Neural progenitor cell (in vitro differentiated cells): ENCODE data around the gene SLC25A17. TPM values are rescaled to one million over a fixed set of nuclear protein-coding genes. Genes with fewer than 3 reads are reported as not detected.

Experiments used
- DNase-seq: peaks from one replicate; pipeline ENCODE4 v3.0.0-alpha.2; 2016; ENCODE audit warnings: low spot score
- H2AFZ ChIP-seq: fragments of 200-600 bp; sonication (generic); replicated peaks from 2 replicates; pipeline ENCODE4 v1.6.1; 2016; ENCODE audit warnings: antibody characterized with exemption
- H3F3A ChIP-seq: fragments of 200-600 bp; sonication (generic); 2 replicates; pipeline ENCODE4 v1.6.1; 2016; ENCODE audit warnings: antibody characterized with exemption, low read depth
- H3K27ac ChIP-seq: fragments of 200-600 bp; sonication (generic); 2 replicates; pipeline ENCODE4 v1.5.1; 2016; ENCODE audit warnings: mild to moderate bottlenecking
- H3K27me3 ChIP-seq: fragments of 200-600 bp; sonication (generic); 2 replicates; pipeline ENCODE4 v1.6.1; 2016; ENCODE audit warnings: mild to moderate bottlenecking, moderate library complexity
- H3K36me3 ChIP-seq: fragments of 200-600 bp; sonication (generic); 2 replicates; pipeline ENCODE4 v1.5.1; 2016
- H3K4me1 ChIP-seq: fragments of 200-600 bp; sonication (generic); 2 replicates; pipeline ENCODE4 v1.6.1; 2016; ENCODE audit warnings: mixed run types
- H3K4me2 ChIP-seq: fragments of 200-600 bp; sonication (generic); 2 replicates; pipeline ENCODE4 v1.6.1; 2016
- H3K4me3 ChIP-seq: fragments of 200-600 bp; sonication (generic); 2 replicates; pipeline ENCODE4 v1.5.1; 2016
- H3K79me2 ChIP-seq: fragments of 200-600 bp; sonication (generic); 2 replicates; pipeline ENCODE4 v1.6.1; 2016; ENCODE audit warnings: low read depth
- H3K9ac ChIP-seq: fragments of 200-600 bp; sonication (generic); 2 replicates; pipeline ENCODE4 v1.6.1; 2016
- H3K9me3 ChIP-seq: fragments of 200-600 bp; sonication (generic); 2 replicates; pipeline ENCODE4 v1.5.1; 2016; ENCODE audit warnings: low read depth
- H4K20me1 ChIP-seq: fragments of 200-600 bp; sonication (generic); 2 replicates; pipeline ENCODE4 v1.6.1; 2016; ENCODE audit warnings: low read depth
- H3K27ac Mint-ChIP-seq: 3 replicates; pipeline ENCODE4 v1.8.0; 2021; ENCODE audit warnings: mixed read lengths
- H3K27me3 Mint-ChIP-seq: 2 replicates; pipeline ENCODE4 v1.8.0; 2022; ENCODE audit warnings: low read depth, mild to moderate bottlenecking, inconsistent platforms, moderate library complexity, mixed read lengths; ENCODE audit not compliant: insufficient read depth
- H3K36me3 Mint-ChIP-seq: 3 replicates; pipeline ENCODE4 v1.8.0; 2021; ENCODE audit warnings: mixed read lengths
- H3K4me1 Mint-ChIP-seq: 3 replicates; pipeline ENCODE4 v1.8.0; 2021; ENCODE audit warnings: mixed read lengths
- H3K4me3 Mint-ChIP-seq: 3 replicates; pipeline ENCODE4 v1.8.0; 2021; ENCODE audit warnings: mild to moderate bottlenecking, moderate library complexity, mixed read lengths
- H3K9me3 Mint-ChIP-seq: 3 replicates; pipeline ENCODE4 v1.8.0; 2020; ENCODE audit warnings: mixed read lengths
- EZH2 ChIP-seq: fragments of 200-600 bp; sonication (generic); IDR thresholded peaks from 2 replicates; pipeline ENCODE4 v1.6.1; 2017; ENCODE audit warnings: antibody characterized with exemption, mild to moderate bottlenecking, moderate library complexity
- EZH2phosphoT487 ChIP-seq: fragments of 200-600 bp; sonication (generic); IDR thresholded peaks from 2 replicates; pipeline ENCODE4 v1.6.1; 2017; ENCODE audit warnings: antibody characterized with exemption
- total RNA-seq: library from RNA; depleted of rRNA; stranded (reverse); fragments of >200 nt; gene quantifications from 2 replicates; pipeline ENCODE4 v1.2.3, GENCODE V29; 2015; ENCODE audit warnings: low replicate concordance
- TF ChIP-seq, protein P1 (sequence below): fragments of 200-600 bp; sonication (generic); IDR thresholded peaks from 2 replicates; pipeline ENCODE4 v1.5.1; 2017; ENCODE audit warnings: antibody characterized with exemption, mild to moderate bottlenecking

SLC25A17 gene
- total RNA-seq, 1 donor from 2014 or later, result 31.7 TPM

DNA sequence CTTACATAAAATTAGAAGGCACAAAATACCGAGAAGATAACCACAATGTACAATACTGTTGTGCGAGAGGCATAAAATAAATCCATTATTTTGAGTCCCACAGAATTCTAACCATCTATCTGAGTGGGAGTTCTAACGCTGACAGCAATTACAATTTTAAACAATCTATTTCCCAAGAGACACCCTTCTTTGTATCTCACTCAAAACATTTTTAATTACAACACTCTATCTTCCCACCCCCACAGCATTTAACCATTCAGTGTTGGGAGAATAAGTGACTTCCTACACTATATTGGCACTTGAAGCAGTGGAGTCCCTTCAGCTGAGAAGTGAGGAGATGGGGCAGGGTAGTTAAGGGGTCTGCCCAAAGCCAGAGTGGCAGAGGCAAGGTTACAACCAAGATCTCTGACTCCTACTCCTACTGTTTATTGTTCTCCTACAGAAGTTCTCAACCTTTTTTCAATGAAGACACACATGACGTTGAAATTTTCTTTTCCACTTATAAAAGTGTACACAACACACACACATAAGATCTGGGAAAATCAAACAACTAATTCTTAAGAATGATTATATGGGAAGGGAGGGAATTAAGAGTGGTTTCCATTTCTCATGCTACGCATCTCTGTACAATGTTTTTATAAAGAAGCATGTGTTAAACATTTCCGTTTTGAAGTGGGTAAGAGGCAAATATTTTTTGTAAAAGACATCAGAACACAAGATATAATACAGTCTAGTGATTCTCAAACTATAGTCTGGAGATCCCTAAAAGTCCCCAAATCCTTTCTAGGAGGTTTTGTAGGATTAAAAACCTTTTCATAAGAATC, 10.9 kb downstream of the SLC25A17 start:
- Histone ChIP-seq H3K27ac (no peak overlapping the region), H3K9me3 (no peaks in the 10 kb centered on the region), H2AFZ (no peak overlapping the region), H3K4me3 (no peak overlapping the region), H3K36me3 (no peaks in the 10 kb centered on the region), H3K27me3 (no peaks in the 10 kb centered on the region), H3K79me2 (peaks cover 71% of the 10 kb centered on the region), H4K20me1 (peaks cover 11% of the 10 kb centered on the region), H3K4me2 (no peak overlapping the region), H3K9ac (no peak overlapping the region), H3K4me1 (peaks cover 7% of the 10 kb centered on the region), H3F3A (peaks cover 4% of the 10 kb centered on the region)
- Mint-ChIP-seq H3K36me3 (peaks cover 10% of the 10 kb centered on the region), H3K27me3 (peaks cover 6% of the 10 kb centered on the region), H3K4me3 (no peak overlapping the region), H3K9me3 (no peaks in the 10 kb centered on the region), H3K27ac (no peak overlapping the region), H3K4me1 (no peaks in the 10 kb centered on the region)
- no peak for DNase-seq
- TF ChIP-seq EZH2 (no peak), EZH2phosphoT487 (no peak)
- TF ChIP-seq, protein P1, sequence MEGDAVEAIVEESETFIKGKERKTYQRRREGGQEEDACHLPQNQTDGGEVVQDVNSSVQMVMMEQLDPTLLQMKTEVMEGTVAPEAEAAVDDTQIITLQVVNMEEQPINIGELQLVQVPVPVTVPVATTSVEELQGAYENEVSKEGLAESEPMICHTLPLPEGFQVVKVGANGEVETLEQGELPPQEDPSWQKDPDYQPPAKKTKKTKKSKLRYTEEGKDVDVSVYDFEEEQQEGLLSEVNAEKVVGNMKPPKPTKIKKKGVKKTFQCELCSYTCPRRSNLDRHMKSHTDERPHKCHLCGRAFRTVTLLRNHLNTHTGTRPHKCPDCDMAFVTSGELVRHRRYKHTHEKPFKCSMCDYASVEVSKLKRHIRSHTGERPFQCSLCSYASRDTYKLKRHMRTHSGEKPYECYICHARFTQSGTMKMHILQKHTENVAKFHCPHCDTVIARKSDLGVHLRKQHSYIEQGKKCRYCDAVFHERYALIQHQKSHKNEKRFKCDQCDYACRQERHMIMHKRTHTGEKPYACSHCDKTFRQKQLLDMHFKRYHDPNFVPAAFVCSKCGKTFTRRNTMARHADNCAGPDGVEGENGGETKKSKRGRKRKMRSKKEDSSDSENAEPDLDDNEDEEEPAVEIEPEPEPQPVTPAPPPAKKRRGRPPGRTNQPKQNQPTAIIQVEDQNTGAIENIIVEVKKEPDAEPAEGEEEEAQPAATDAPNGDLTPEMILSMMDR, result no peak

- no peak overlapping the region for H3K4me3 ChIP-seq
- no peak overlapping the region for H3K4me2 ChIP-seq
- H4K20me1 ChIP-seq, result peaks cover 11% of the 10 kb centered on the region
- peaks cover 56% of the 10 kb centered on the region for H3K79me2 ChIP-seq
- H3K36me3 ChIP-seq, result no peaks in the 10 kb centered on the region
- no peaks in the 10 kb centered on the region for H3K4me1 Mint-ChIP-seq
- TF ChIP-seq, protein P1, result no peak
- TF ChIP-seq EZH2phosphoT487 (no peak), EZH2 (no peak)
- H3F3A ChIP-seq, result peaks cover 4% of the 10 kb centered on the region
- no peaks in the 10 kb centered on the region for H3K9me3 ChIP-seq
- H3K9me3 Mint-ChIP-seq, result no peaks in the 10 kb centered on the region
- no peak overlapping the region for H3K27ac Mint-ChIP-seq
- no peak overlapping the region for H2AFZ ChIP-seq
- no peak overlapping the region for H3K4me3 Mint-ChIP-seq
- H3K36me3 Mint-ChIP-seq, result peaks cover 11% of the 10 kb centered on the region
- no peak overlapping the region for H3K9ac ChIP-seq
- peaks cover 6% of the 10 kb centered on the region for H3K27me3 Mint-ChIP-seq
- H3K27ac ChIP-seq, result no peak overlapping the region
- H3K4me1 ChIP-seq, result peaks cover 7% of the 10 kb centered on the region
- no peaks in the 10 kb centered on the region for H3K27me3 ChIP-seq
- DNase-seq, result no peak
Observed at GRCh38 chr22:40806711-40807110, 12.4 kb downstream of the SLC25A17 start.

DNA sequence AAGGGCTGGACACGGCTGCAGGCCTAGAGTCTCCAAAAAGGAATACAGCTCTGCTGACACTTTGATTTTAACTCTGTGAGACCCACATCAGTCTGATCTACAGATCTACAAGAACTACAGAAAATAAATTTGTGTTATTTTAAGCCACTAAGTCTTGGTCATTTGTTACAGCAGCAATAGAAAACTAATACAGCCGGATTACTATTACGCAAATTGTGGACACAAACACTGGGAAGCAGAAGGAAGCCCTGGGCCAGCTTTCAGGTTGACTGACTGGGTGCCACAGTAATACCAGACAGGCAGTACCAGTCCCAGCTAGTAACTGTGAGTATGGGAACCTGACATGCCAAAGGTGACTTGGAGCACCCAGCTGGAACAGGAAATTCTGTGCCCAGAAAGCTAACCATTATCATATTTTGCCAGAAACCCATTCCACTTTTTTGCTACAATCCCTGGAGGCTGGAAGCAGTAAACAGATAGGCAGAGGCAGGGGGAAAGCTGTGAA, 13.4 kb downstream of the SLC25A17 start:
- no peak for DNase-seq
- peaks cover 7% of the 10 kb centered on the region for H3K4me1 ChIP-seq
- H3K4me3 Mint-ChIP-seq, result no peak overlapping the region
- H3K4me1 Mint-ChIP-seq, result no peaks in the 10 kb centered on the region
- TF ChIP-seq EZH2phosphoT487, result no peak
- TF ChIP-seq, protein P1, result no peak
- no peak for TF ChIP-seq EZH2
- H3K4me2 ChIP-seq, result no peak overlapping the region
- H3K9ac ChIP-seq, result no peak overlapping the region
- peaks cover 4% of the 10 kb centered on the region for H3F3A ChIP-seq
- H3K27ac ChIP-seq, result peak overlapping the region; percentile 55
- H3K27ac Mint-ChIP-seq, result no peak overlapping the region
- H3K9me3 ChIP-seq, result no peaks in the 10 kb centered on the region
- H3K4me3 ChIP-seq, result no peak overlapping the region
- peaks cover 11% of the 10 kb centered on the region for H4K20me1 ChIP-seq
- H2AFZ ChIP-seq, result no peak overlapping the region
- no peaks in the 10 kb centered on the region for H3K9me3 Mint-ChIP-seq
- H3K36me3 ChIP-seq, result no peaks in the 10 kb centered on the region
- peaks cover 56% of the 10 kb centered on the region for H3K79me2 ChIP-seq
- peaks cover 11% of the 10 kb centered on the region for H3K36me3 Mint-ChIP-seq
- H3K27me3 Mint-ChIP-seq, result peaks cover 6% of the 10 kb centered on the region
- H3K27me3 ChIP-seq, result no peaks in the 10 kb centered on the region
